GM12878 (cell line): ENCODE data around the gene EPDR1. TPM values are rescaled to one million over a fixed set of nuclear protein-coding genes. Genes with fewer than 3 reads are reported as not detected.

Experiments
- ATAC-seq: fragments of 200-7000 bp; cut with Tn5 transposase; 3 replicates; pipeline ENCODE4 v1.9.1; 2020; ENCODE audit warnings: mild to moderate bottlenecking, moderate library complexity
- BruUV-seq: library from RNA; stranded (reverse); fragments of 400-500 nt; replicated peaks from 2 replicates; lab custom pipeline; 2021; lab: Mats Ljungman, UMichigan
- CTCF ChIA-PET: fragments of 300-600 bp; sonication (Branson Sonifier 250); formaldehyde crosslinking; extraction: SDS; loops from one replicate; lab custom pipeline; 2021; ENCODE audit warnings: inconsistent platforms; lab: Yijun Ruan, JAX
- POLR2A ChIA-PET: fragments of 350-600 bp; formaldehyde crosslinking; extraction: SDS; loops from one replicate; lab custom pipeline; 2021; ENCODE audit warnings: inconsistent platforms; lab: Charles Lee
- RAD21 ChIA-PET: fragments of 300-600 bp; sonication (Branson Sonifier 250); formaldehyde crosslinking; loops from one replicate; lab custom pipeline; 2023; ENCODE audit warnings: antibody characterized with exemption; ENCODE audit not compliant: unreplicated experiment; lab: Charles Lee
- SMC1A ChIA-PET: fragments of 300-600 bp; sonication (Branson Sonifier 250); formaldehyde crosslinking; loops from one replicate; lab custom pipeline; 2023; ENCODE audit not compliant: unreplicated experiment, uncharacterized antibody; lab: Charles Lee
- DNase-seq: peaks from one replicate; pipeline ENCODE4 v3.0.0-alpha.2; 2011; ENCODE audit warnings: low read depth, low spot score
- FAIRE-seq: peaks from 3 replicates; lab custom pipeline; 2011; peaks lifted over from hg19 to GRCh38; lab: Jason Lieb, UNC
- H2AFZ ChIP-seq: 2 replicates; pipeline ENCODE4 v1.6.0; 2011; ENCODE audit warnings: low read depth, low read length, control low read depth; ENCODE audit not compliant: control insufficient read depth
- H3K27ac ChIP-seq: 2 replicates; pipeline ENCODE4 v1.5.1; 2011; ENCODE audit warnings: control low read depth; ENCODE audit not compliant: control insufficient read depth, insufficient read depth
- H3K27me3 ChIP-seq, 2 experiments: replicated peaks in 1 of 2; 2 replicates each; pipeline versions ENCODE4 v1.6.0 to v1.6.1; 2011; ENCODE audit warnings: low read length in 1 of 2; ENCODE audit not compliant: control insufficient read depth in 2 of 2, insufficient read depth in 2 of 2
- H3K36me3 ChIP-seq, 2 experiments: 2 replicates each; pipeline ENCODE4 v1.5.1; 2011; ENCODE audit warnings: low read length in 1 of 2; ENCODE audit not compliant: control insufficient read depth in 2 of 2, insufficient read depth in 2 of 2
- H3K4me1 ChIP-seq: 2 replicates; pipeline ENCODE4 v1.6.1; 2011; ENCODE audit warnings: mild to moderate bottlenecking, low read length, moderate library complexity, mixed read lengths; ENCODE audit not compliant: control insufficient read depth, insufficient read depth
- H3K4me2 ChIP-seq: 2 replicates; pipeline ENCODE4 v1.6.0; 2011; ENCODE audit warnings: control low read depth; ENCODE audit not compliant: control insufficient read depth, insufficient read depth
- H3K4me3 ChIP-seq: fragments of 200-600 bp; sonication (generic); 2 replicates; pipeline ENCODE4 v1.5.1; 2016
- H3K79me2 ChIP-seq: 2 replicates; pipeline ENCODE4 v1.6.0; 2011; ENCODE audit warnings: low read length; ENCODE audit not compliant: control insufficient read depth, insufficient read depth
- H3K9ac ChIP-seq: 2 replicates; pipeline ENCODE4 v1.8.0; 2011; ENCODE audit warnings: low read length, control low read depth, mixed read lengths; ENCODE audit not compliant: control insufficient read depth, insufficient read depth
- H3K9me3 ChIP-seq: replicated peaks from 3 replicates; pipeline ENCODE4 v1.5.1; 2011; ENCODE audit warnings: mild to moderate bottlenecking, low read length; ENCODE audit not compliant: control insufficient read depth, insufficient read depth
- H4K20me1 ChIP-seq: 2 replicates; pipeline ENCODE4 v1.6.0; 2011; ENCODE audit not compliant: control insufficient read depth, insufficient read depth
- CBX3 ChIP-seq: fragments of 200-600 bp; sonication (generic); IDR thresholded peaks from 2 replicates; pipeline ENCODE4 v1.6.1; 2016; ENCODE audit warnings: low read depth, borderline replicate concordance
- CHD2 ChIP-seq: IDR thresholded peaks from 2 replicates; pipeline ENCODE4 v1.6.1; 2011; ENCODE audit warnings: low read depth, low read length, improper control_type of control experiment, borderline replicate concordance
- ESRRA ChIP-seq: IDR thresholded peaks from 2 replicates; pipeline ENCODE4 v1.6.1; 2012; ENCODE audit warnings: mild to moderate bottlenecking, low read length, improper control_type of control experiment
- FOXM1 ChIP-seq: IDR thresholded peaks from 2 replicates; pipeline ENCODE4 v1.6.1; 2012; ENCODE audit warnings: low read depth, mild to moderate bottlenecking, inconsistent platforms, low read length, moderate library complexity
- HDGF ChIP-seq: fragments of 450-650 bp; IDR thresholded peaks from 2 replicates; pipeline ENCODE4 v1.6.1; 2016; ENCODE audit warnings: antibody characterized with exemption
- NBN ChIP-seq: fragments of 450-650 bp; IDR thresholded peaks from 2 replicates; pipeline ENCODE4 v1.6.1; 2016
- PAX5 ChIP-seq: IDR thresholded peaks from 2 replicates; pipeline ENCODE4 v1.6.1; 2011; ENCODE audit warnings: low read depth, low read length, borderline replicate concordance
- PML ChIP-seq: IDR thresholded peaks from 2 replicates; pipeline ENCODE4 v1.6.1; 2012; ENCODE audit warnings: low read length, inconsistent platforms
- SMARCA5 ChIP-seq: fragments of 450-650 bp; IDR thresholded peaks from 2 replicates; pipeline ENCODE4 v1.6.1; 2017; ENCODE audit warnings: mild to moderate bottlenecking
- SUPT20H ChIP-seq: IDR thresholded peaks from 2 replicates; pipeline ENCODE4 v1.6.1; 2011; ENCODE audit warnings: low read depth, mild to moderate bottlenecking, low read length, moderate library complexity, borderline replicate concordance; ENCODE audit not compliant: control insufficient read depth
- WGBS: methylation state at CpG from one replicate; pipeline ENCODE4 v1.1.6; 2016; ENCODE audit warnings: low lambda C conversion rate; ENCODE audit not compliant: insufficient replicate concordance, insufficient coverage; ENCODE audit errors: missing lambda C conversion rate; 5-methylcytosine and 5-hydroxymethylcytosine counted together
- in situ Hi-C: fragments of 300-500 bp; cut with MboI; formaldehyde crosslinking; loops from 9 replicates; pipeline ENCODE4 v1.14.3; 2018; ENCODE audit warnings: mixed read lengths
- intact Hi-C: fragments of 100-400 bp; cut with micrococcal nuclease; formaldehyde crosslinking; loops from one replicate; pipeline ENCODE4 v1.14.2; 2022; ENCODE audit not compliant: unreplicated experiment
- polyA plus RNA-seq, 11 experiments: library from polyadenylated mRNA; depleted of rRNA in 4 of 11; unstranded in 6 of 11; stranded (reverse) in 5 of 11; fragments of >200 nt; fragmentation: Nextera tagmentation in 4 of 11; fragmentation: Illumina TruSeq in 1 of 11; extraction: Ambion mirVana in 4 of 11; extraction: Trizol in 1 of 11; gene quantifications; 1 replicate in 1 of 11; 2 replicates in 10 of 11; pipeline versions ENCODE4 v1.2.1 to v1.2.3, GENCODE V29; 2011 to 2016; ENCODE audit warnings: inconsistent platforms in 2 of 11, missing spikeins in 2 of 11, low read depth in 1 of 11
- total RNA-seq, 4 experiments: library from RNA; depleted of rRNA in 3 of 4; stranded (reverse); fragments of >200 nt in 3 of 4; fragmentation: Illumina TruSeq in 1 of 4; extraction: Trizol in 1 of 4; gene quantifications; 2 replicates each; pipeline versions ENCODE4 v1.2.1 to v1.2.3, GENCODE V29; 2013 to 2021
- TF ChIP-seq, protein P1 (sequence below): fragments of 450-650 bp; IDR thresholded peaks from 2 replicates; pipeline ENCODE4 v1.6.1; 2016; ENCODE audit warnings: mild to moderate bottlenecking

Gene EPDR1
- total and polyA plus RNA-seq, 10 of the 15 experiments (the other 5 are each of a cell fraction or from before 2014, with no cell fraction given): 1.2 to 18.8 (median 4.7) TPM

DNA sequence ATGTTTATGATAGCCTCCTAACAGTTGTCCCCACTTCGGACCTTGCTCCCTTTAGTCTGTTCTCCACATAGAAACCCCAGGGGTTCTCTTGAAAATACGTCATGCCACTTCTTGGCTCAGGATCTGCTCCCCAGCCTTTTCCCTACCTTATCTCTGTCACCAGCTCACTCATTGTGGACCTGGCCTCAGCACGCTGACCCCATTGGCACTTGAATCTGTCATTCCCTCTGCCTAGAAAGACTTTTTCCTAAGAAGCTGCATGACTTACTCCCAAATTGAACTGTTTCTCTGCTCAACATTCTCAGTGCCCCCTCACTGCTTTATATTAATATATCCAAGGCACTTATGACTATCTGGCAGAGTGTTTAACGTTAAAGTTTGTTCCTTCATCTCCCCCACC, 8.4 kb downstream of the EPDR1 start:
- Histone ChIP-seq H2AFZ (no peak overlapping the region), H3K27ac (no peak overlapping the region), H3K4me1 (no peaks in the 10 kb centered on the region), H3K9me3 (peaks cover 8% of the 10 kb centered on the region; the same call in 2 of the 3 replicates), H3K27me3 (no peaks in the 10 kb centered on the region), H3K36me3 (no peaks in the 10 kb centered on the region), H4K20me1 (no peaks in the 10 kb centered on the region), H3K4me3 (no peak overlapping the region), H3K9ac (no peak overlapping the region), H3K79me2 (no peaks in the 10 kb centered on the region), H3K4me2 (no peak overlapping the region)
- POLR2A ChIA-PET: interaction anchor here (0.9 to 1.5 kb wide), 3 partner anchors 7 to 16 kb away, joined by 3 to 4 read pairs (median 4); no protein-coding TSS in a partner anchor
- 59% methylated on average over 4 of the region's 4 CpGs for WGBS
- CTCF ChIA-PET: interaction anchor here (1.8 to 4.2 kb wide), 2 partner anchors 11 to 15 kb away, joined by 5 to 32 read pairs; partner anchors contain the start of gene SFRP4
- DNase-seq (no peak), FAIRE-seq (no peak), ATAC-seq (no peak)
- RAD21 ChIA-PET: interaction anchor here (0.9 to 1.8 kb wide), 2 partner anchors 13 to 16 kb away, joined by 4 to 7 read pairs; no protein-coding TSS in a partner anchor
- in situ Hi-C loops (no loop called here), intact Hi-C loops (no loop called here)
- BruUV-seq: no TSS peak
- SMC1A ChIA-PET: interaction anchor here (0.6 to 2.1 kb wide), 3 partner anchors 9 to 1383 kb away, joined by 3 to 11 read pairs (median 8); no protein-coding TSS in a partner anchor
- TF ChIP-seq ESRRA (no peak), SUPT20H (no peak), CHD2 (no peak), NBN (no peak), SMARCA5 (no peak), PAX5 (no peak), CBX3 (no peak), HDGF (no peak), PML (no peak), FOXM1 (no peak)
- TF ChIP-seq, protein P1, sequence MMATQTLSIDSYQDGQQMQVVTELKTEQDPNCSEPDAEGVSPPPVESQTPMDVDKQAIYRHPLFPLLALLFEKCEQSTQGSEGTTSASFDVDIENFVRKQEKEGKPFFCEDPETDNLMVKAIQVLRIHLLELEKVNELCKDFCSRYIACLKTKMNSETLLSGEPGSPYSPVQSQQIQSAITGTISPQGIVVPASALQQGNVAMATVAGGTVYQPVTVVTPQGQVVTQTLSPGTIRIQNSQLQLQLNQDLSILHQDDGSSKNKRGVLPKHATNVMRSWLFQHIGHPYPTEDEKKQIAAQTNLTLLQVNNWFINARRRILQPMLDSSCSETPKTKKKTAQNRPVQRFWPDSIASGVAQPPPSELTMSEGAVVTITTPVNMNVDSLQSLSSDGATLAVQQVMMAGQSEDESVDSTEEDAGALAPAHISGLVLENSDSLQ: no peak
